Activated naive CD4-positive, alpha-beta T cell treated with anti-CD3 and anti-CD28 coated beads, Interleukin-2, amount 50 U/mL, for 72 hours (primary cell): Measurements from ENCODE around the gene SNX25. TPM values are rescaled to one million over a fixed set of nuclear protein-coding genes. Genes with fewer than 3 reads are reported as not detected.
"Not testable (repeated sequence)": the region's sequence is repeated elsewhere in the genome, so short reads cannot be mapped to it uniquely, and the experiment has no call there.

Experiments used
- ATAC-seq, 2 donors: fragments of 150-1000 bp; cut with Tn5 transposase; 2 replicates each; pipeline ENCODE4 v1.10.0; 2021; ENCODE audit warnings: mild to moderate bottlenecking in 2 of 2, moderate library complexity in 2 of 2
- DNase-seq, 2 donors: peaks; one replicate each; pipeline ENCODE4 v3.0.0; 2021 to 2022; ENCODE audit warnings: low spot score in 2 of 2
- H3K27ac Mint-ChIP-seq, 2 donors: one replicate each; pipeline ENCODE4 v1.8.0; 2022; ENCODE audit warnings: mild to moderate bottlenecking in 2 of 2, mixed read lengths in 2 of 2
- H3K36me3 Mint-ChIP-seq, 2 donors: one replicate each; pipeline ENCODE4 v1.8.0; 2022; ENCODE audit warnings: mixed read lengths in 2 of 2
- H3K9me3 Mint-ChIP-seq, 2 donors: one replicate each; pipeline ENCODE4 v1.8.0; 2022; ENCODE audit warnings: mixed read lengths in 2 of 2
- total RNA-seq, 2 donors: library from RNA; stranded (reverse); gene quantifications; one replicate each; pipeline ENCODE4 v1.2.3, GENCODE V29; 2022

The SNX25 gene
- total RNA-seq, 2 donors from 2014 or later, result 9.8 to 19.9 TPM

DNA sequence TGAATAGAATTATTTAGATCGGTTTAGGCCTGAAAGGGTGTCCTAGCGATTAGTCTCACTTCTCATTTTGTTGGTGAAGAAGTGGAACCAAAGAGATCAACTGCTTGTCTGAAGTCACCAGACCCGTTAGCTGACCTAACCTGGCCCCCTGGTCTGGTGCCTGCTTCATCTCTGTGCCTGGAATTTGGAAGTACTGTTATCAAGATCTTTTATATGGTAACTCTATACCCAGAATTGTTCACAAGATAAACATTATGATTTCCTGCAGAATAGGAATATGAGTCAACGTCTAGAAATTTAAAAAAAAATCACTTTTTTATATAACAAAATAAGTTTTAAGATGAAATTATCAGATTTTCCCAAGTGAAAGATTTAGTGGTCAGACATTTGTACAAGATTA lies 149.1 kb downstream of the SNX25 start:
- ATAC-seq (no peak), DNase-seq (no peak)
- no peaks in the 10 kb centered on the region for H3K36me3 Mint-ChIP-seq
- H3K9me3 Mint-ChIP-seq, result no peaks in the 10 kb centered on the region
- H3K27ac Mint-ChIP-seq, result no peak overlapping the region

DNA sequence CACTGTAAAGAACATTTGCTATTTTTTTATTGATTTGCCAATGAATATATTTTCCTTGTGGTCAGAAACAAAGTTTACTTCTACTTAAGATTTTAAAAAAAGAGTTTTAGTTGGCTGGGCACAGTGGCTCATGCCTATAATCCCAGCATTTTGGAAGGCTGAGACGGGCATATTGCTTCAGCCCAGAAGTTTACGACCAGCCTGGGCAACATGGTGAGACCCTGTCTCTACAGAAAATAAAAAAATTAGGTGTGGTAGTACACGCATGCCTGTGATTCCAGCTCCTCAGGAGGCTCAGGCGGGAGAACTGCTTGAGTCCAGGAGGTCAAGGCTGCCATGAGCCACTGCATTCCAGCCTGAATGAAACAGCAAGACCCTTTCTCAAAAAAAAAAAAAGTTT lies 149.6 kb downstream of the SNX25 start:
- ATAC-seq, result no peak
- H3K9me3 Mint-ChIP-seq, result no peaks in the 10 kb centered on the region

DNA sequence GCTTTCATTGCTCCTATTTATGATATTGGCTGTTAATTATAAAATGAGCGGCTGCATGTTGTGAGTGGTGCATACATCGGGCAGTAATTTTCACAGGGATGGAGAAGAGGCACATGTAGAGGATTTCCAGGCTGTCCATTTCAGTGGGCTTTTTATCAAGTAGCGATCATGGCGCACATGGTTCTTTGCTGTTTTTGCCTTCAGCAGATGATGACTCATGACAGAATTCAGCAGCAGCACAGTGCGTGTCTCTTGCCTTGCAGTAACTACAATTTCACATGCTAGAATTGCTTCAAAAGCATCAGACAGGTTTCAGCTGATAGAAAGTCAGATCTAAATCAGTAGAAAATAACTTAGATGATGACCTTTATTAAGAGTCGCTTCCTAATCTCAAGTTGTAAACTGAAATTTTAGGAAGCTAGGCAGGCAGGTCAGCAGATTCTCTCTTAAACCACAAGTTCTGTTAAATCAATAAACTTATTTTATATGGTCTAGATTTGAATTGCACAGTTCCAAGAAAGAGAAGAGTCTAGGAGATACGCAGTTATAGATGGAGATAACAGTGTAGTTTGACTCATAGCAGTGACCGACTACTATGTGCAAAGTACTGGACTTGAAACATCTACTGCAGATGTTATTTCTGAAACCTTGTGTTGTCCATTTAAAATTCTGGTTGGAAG lies 150.5 kb downstream of the SNX25 start:
- ATAC-seq (no peak), DNase-seq (no peak)
- no peaks in the 10 kb centered on the region for H3K36me3 Mint-ChIP-seq
- no peaks in the 10 kb centered on the region for H3K9me3 Mint-ChIP-seq
- H3K27ac Mint-ChIP-seq, result no peak overlapping the region

More for the DNA sequence above, 149.6 kb downstream of the SNX25 start:
- DNase-seq, result no peak
- no peaks in the 10 kb centered on the region for H3K36me3 Mint-ChIP-seq
- no peak overlapping the region for H3K27ac Mint-ChIP-seq

DNA sequence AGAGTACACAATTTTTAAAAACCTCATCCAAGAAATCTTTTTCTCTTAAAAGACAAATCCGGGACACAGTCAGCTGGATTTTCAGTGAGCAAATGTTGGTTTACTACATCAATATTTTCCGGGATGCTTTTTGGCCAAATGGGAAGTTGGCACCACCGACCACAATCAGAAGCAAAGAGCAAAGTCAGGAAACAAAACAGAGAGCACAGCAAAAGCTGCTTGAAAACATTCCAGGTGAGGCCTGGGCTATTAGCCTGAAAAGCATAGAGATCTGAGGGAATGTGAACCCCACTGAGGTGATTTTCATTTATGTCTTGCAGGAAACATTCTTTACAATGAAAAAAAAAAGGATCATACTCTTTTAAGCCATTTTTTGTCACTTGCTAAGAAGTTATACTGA lies 152.5 kb downstream of the SNX25 start:
- no peak for DNase-seq
- ATAC-seq, result no peak
- no peak overlapping the region for H3K27ac Mint-ChIP-seq
- no peaks in the 10 kb centered on the region for H3K36me3 Mint-ChIP-seq
- H3K9me3 Mint-ChIP-seq, result no peaks in the 10 kb centered on the region

DNA sequence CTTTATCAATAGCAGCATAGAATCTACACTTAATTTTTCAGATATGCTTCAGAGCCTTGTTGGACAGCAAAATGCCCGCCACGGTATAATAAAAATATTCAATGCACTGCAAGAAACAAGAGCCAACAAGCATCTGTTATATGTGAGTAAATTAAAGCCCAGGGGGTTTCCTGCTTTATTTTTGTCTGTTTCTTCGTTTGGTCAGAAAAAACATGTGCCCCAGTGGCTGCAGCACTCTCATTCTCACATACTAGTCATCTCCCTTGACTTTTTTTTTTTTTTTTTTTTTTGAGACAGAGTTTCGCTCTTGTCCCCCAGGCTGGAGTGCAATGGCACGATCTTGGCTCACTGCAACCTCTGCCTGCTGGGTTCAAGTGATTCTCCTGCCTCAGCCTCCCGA lies 153.2 kb downstream of the SNX25 start:
- not testable (repeated sequence) for H3K36me3 Mint-ChIP-seq, H3K9me3 Mint-ChIP-seq, H3K27ac Mint-ChIP-seq, ATAC-seq, DNase-seq

DNA sequence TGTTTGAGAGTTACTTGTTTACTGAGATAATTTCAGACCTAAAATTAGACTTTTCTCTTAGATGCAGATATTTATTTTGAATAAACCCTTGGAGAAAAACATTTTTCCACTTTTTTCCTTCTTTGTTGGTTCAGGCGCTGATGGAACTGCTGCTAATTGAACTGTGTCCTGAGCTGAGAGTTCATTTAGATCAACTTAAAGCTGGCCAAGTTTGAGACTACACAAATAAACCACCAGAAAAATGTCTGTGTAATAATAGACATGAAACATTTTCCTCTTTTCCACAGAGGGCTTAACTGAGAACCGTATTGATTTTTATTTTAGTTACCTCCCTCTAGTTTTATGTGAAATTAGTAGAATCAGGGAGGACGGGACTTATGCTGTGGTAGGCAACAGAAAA lies 153.9 kb downstream of the SNX25 start:
- DNase-seq (no peak), ATAC-seq (no peak)
- H3K27ac Mint-ChIP-seq, result no peak overlapping the region
- H3K9me3 Mint-ChIP-seq, result no peaks in the 10 kb centered on the region
- no peaks in the 10 kb centered on the region for H3K36me3 Mint-ChIP-seq

DNA sequence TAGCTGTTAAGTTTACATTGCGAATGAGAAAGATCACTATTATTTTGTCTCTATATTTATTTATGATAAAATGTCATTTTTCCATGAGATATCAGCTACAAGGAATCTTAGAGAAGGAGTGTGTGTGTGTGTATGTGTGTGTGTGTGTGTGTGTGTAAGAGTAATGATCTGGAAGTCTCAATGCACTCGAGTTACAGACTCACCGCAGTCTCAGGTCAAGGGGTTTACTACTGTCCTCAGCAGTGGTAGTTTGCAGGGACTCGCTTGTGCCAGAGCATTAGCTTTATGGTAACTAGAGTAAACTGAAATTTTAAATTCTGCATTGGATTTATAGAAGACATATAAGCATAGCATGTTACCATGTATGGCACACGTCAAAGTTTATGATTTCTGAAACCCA lies 155.5 kb downstream of the SNX25 start:
- DNase-seq (no peak), ATAC-seq (no peak)

DNA sequence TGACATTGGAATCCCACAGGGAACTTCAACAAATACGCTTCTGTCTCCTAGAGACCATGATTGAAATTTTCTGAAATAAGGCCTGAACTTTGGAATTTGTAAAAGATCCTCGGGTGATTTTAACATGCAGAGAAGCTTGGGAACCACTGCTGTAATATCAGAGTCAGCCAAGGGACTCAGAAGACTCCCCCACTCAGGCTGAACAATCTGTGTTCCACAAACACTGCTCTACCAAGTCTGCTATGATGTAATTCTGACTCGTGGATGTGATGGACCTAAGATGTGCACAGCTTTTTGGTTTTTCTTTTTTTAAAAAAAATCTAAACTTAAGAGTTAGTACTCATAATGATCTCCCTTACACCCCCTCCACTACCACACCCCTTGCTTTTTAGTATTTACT lies 160.3 kb downstream of the SNX25 start:
- DNase-seq (no peak), ATAC-seq (no peak)
- Mint-ChIP-seq H3K36me3 (peaks cover 0 to 5% of the 10 kb centered on the region in 2 donors), H3K9me3 (no peaks in the 10 kb centered on the region), H3K27ac (no peak overlapping the region)

More for the DNA sequence above, 155.5 kb downstream of the SNX25 start:
- Mint-ChIP-seq H3K9me3 (no peaks in the 10 kb centered on the region), H3K36me3 (no peaks in the 10 kb centered on the region), H3K27ac (no peak overlapping the region)

DNA sequence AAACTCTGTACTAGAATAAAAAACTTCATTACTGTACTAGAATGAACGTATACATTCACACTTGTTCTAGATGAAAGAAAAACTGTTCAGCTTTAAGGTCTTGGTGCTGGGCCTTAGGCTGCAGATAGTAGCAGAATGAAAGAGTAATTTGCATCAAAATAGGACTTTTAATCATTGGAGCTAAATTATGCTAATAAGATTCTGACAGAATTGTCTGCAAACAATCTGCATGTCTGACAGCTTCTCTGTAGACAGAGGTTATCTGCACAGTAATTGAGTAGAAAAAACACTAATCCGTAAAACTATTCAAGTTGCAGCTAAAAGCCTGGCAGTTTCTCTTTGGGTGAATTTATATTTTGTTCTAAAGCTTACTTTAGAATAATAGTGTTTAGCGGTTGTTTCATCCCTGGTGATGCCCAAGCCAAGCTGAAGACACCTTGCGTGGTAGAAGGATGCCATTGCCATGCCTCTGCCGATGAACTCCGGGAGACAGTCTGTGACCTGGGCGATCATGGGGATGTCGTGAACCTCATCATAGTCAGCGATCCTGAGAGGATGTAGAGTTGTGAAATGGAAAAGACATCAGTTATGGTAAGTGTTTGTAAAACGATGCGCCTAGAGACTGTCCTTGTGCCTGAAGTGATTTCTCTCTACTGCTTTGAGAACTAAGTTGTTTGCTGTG lies 161.0 kb downstream of the SNX25 start:
- ATAC-seq (no peak), DNase-seq (no peak)
- H3K27ac Mint-ChIP-seq, result no peak overlapping the region
- H3K36me3 Mint-ChIP-seq, result peaks cover 0 to 5% of the 10 kb centered on the region in 2 donors
- no peaks in the 10 kb centered on the region for H3K9me3 Mint-ChIP-seq

DNA sequence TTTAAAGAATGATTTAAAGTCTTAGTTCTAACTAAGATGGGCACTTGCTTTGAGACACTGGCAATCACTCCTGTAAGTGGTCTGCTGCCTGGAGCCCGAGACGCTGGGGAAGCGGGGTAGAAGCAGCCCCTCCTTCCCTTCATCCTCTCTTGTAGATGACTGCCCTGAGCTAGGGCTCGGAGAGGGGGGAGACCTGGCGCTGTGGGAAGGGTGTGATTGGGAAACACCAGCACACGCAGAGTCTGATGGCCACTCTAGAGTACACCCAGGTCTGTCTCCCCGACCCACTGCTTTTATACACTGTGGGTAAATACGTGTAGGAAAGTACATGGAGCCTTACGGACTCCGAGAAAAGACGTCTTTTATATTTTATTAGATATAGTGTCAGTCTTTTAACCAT lies 162.3 kb downstream of the SNX25 start:
- ATAC-seq (no peak), DNase-seq (no peak)
- Mint-ChIP-seq H3K9me3 (no peaks in the 10 kb centered on the region), H3K27ac (no peak overlapping the region), H3K36me3 (peaks cover 0 to 5% of the 10 kb centered on the region in 2 donors)

DNA sequence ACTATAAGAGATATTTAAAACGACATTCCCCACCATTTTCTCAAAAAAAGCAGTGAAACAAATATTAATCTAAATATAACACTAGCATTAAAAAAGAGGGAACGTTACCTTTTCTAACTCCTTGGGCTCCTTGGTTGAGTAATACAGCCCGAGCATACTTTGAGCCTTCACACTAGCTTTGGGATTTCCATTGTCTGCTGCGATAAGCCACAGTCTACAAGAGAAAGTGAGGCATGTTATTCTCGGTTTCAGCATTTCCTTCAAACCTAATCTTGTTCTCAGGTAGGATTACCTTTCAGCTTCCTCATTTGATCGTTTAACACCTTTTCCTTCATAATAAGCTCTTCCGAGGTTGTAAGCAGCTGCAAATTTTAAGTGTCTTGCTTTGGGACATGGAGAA lies 164.6 kb downstream of the SNX25 start:
- ATAC-seq (no peak), DNase-seq (no peak)
- H3K9me3 Mint-ChIP-seq, result no peaks in the 10 kb centered on the region
- no peak overlapping the region for H3K27ac Mint-ChIP-seq
- H3K36me3 Mint-ChIP-seq, result peaks cover 0 to 5% of the 10 kb centered on the region in 2 donors

DNA sequence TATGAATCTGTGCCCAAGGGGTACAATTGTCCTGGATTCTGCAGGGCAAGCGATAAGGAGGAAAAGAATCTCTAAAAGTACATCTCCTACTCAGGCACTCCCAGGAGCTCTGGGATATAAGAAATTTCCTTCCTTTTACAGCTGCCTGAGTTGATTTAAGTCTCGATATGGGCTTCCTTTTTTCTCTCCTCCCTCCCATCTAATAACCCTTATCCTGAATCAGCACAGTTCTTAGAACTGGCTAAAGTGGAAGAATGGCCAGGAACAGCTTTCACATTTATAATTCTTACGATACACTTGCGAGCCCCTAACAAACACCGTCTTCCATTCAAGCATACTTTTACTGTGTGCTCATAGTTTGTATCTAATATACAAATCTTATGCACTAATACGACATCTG lies 165.2 kb downstream of the SNX25 start:
- H3K9me3 Mint-ChIP-seq, result no peaks in the 10 kb centered on the region
- DNase-seq, result no peak
- ATAC-seq, result no peak
- H3K27ac Mint-ChIP-seq, result no peak overlapping the region
- H3K36me3 Mint-ChIP-seq, result peaks cover 0 to 5% of the 10 kb centered on the region in 2 donors

DNA sequence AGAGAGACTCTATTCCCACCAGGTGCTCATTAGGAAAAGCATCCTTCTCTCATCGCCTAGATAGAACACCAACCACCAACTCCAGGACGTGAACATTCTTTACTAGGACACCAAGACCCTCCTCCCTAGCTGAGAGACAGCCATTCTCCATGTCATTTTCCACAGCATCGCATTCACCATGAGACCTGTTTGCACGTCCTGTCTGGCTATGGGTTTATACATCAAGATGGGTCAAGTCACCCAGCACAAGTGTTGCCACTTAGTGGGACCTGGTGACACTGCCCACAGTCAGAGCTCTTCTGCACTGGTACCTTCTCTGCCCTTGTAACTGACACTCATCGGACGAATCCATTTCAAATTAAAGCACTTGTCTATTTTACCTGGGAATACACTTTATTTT lies 168.9 kb downstream of the SNX25 start:
- Mint-ChIP-seq H3K9me3 (peaks cover 3 to 4% of the 10 kb centered on the region in 2 donors), H3K27ac (no peak overlapping the region), H3K36me3 (peaks cover 8 to 9% of the 10 kb centered on the region in 2 donors)
- DNase-seq (no peak), ATAC-seq (no peak)

DNA sequence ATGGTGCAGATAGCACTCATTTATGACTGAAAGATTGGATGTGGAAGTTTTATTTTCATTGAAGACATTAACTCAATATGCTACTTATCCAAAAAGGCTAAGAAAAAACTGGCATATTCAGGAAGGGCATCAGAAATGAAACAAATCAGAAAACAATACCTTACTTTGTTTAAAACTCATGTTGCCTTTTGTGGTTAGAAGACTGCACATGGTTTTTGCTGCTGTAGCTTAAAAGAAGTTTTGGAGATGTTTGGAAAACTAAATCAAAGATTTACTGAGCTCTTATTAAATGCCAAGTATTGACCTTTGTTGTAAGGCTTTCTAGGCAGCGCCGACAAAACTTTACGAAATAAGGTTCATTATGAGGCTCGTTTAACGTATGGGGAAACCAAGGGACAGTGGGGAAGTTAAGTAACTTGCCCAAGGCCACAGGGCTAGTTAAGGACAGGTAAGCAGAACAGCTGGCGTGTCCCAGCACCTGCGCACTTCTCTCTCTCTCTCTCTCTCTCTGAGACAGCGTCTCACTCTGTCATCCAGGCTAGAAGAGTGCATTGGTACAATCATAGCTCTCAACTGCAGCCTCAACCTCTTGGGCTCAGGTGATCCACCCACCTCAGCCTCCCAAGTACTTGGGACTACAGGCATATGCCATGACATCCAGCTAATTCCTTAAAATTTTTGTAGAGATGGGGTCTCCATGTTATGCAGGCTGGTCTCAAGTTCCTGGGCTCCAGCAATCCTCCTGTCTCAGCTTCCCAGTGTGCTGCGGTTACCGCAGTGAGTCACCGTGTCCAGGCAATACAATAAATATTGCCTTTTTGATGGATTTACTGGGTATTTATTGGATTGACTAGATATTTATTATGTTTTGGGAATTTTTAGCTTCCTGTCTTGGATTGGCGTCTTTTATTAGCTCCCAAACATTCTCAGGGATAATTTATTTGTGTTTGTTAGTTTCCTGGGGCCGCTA lies 170.2 kb downstream of the SNX25 start:
- ATAC-seq (no peak), DNase-seq (no peak)
- Mint-ChIP-seq H3K9me3 (peaks cover 3 to 4% of the 10 kb centered on the region in 2 donors), H3K36me3 (peaks cover 8 to 15% of the 10 kb centered on the region in 2 donors), H3K27ac (no peak overlapping the region)

DNA sequence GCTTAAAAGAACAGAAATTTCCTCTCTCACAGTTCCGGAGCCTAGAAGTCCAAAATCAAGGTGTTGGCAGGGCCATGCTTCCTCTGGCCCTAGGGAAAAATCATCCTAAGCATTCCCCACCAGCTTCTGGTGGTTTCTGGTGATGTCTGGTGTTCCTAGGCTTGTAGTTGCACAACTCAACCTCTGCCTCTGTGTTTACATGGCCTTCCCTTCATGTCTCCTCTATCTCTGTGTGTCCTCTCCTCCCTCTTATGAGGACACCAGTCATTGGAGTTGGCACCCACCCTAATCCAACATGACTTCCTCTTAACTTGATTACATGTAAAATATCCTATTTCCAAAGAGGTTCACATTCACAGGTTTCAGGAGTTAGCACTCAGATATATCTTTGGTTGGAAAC lies 170.9 kb downstream of the SNX25 start:
- ATAC-seq (no peak), DNase-seq (no peak)
- peaks cover 3 to 4% of the 10 kb centered on the region in 2 donors for H3K9me3 Mint-ChIP-seq
- H3K36me3 Mint-ChIP-seq, result peaks cover 8 to 15% of the 10 kb centered on the region in 2 donors
- H3K27ac Mint-ChIP-seq, result no peak overlapping the region

DNA sequence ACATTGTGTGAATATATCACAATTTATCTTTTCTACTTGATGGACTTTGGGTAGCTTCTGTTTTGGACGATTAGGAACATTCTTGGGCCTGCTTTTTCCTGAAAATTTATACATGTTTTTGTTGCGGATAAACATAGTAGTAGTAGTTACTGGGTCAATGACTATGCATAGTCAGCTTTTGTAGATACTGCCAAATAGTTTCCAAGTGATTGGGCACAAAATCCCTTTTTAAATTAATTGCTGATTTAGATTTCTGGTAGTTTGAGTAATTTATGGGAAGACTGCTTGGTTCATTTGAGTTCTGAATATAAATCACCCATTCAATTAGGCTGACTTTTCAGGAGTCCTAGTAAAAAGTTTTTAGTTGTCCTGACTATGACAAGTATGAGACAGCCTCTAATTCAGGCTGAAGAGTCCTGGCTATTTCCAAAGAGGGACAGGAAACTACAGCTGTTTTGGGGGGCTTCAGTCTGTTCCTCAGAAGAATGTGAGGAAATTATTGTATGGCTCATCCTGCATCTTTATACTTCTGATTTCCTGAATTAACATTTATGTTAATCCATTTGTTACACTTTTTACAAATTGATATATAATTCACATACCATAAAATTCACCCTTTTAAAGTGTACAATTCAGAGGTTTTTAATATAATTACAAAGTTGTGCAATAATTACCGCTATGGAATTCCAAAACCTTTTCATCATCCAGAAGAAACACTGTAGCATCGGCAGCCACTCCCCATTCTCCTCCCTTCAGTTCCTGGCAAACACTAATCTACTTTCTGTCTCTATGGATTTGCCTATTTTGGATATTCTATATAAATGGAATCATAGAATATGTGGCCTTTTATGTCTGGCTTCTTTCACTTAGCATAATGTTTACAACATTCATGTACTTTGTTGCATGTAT lies 172.1 kb downstream of the SNX25 start:
- ATAC-seq (no peak), DNase-seq (no peak)
- Mint-ChIP-seq H3K9me3 (peaks cover 3 to 4% of the 10 kb centered on the region in 2 donors), H3K27ac (peak overlapping the region in 1 of 2 donors; percentile 6), H3K36me3 (peaks cover 8 to 15% of the 10 kb centered on the region in 2 donors)
